CD14-positive monocyte (primary cell): ENCODE results near the gene PTEN. TPM values are rescaled to one million over a fixed set of nuclear protein-coding genes. Genes with fewer than 3 reads are reported as not detected.

Experiments used
- DNase-seq, 3 donors: peaks; one replicate each; pipeline ENCODE4 v3.0.0-alpha.2; 2011 to 2022
- H2AFZ ChIP-seq: 2 replicates; pipeline ENCODE4 v1.6.0; 2012; ENCODE audit warnings: mild to moderate bottlenecking, low read depth, low read length, inconsistent platforms; ENCODE audit not compliant: insufficient read depth, poor library complexity, severe bottlenecking
- H3K27ac ChIP-seq, 2 donors: 1 replicate in 1 of 2; 2 replicates in 1 of 2; pipeline ENCODE4 v1.5.1; 2012 to 2013; ENCODE audit warnings: low read length in 2 of 2, control low read depth in 1 of 2, inconsistent platforms in 1 of 2, low read depth in 1 of 2, mild to moderate bottlenecking in 1 of 2
- H3K27me3 ChIP-seq, 2 donors: one replicate each; pipeline versions ENCODE4 v1.6.0 to v1.6.1; 2011 to 2013; ENCODE audit warnings: low read length in 2 of 2; ENCODE audit not compliant: control insufficient read depth in 2 of 2, insufficient read depth in 2 of 2
- H3K36me3 ChIP-seq, 2 donors: replicated peaks in 1 of 2; 1 replicate in 1 of 2; 2 replicates in 1 of 2; pipeline versions ENCODE4 v1.5.1 to v1.6.1; 2012 to 2013; ENCODE audit warnings: low read length in 2 of 2, control low read depth in 1 of 2, inconsistent platforms in 1 of 2, mild to moderate bottlenecking in 1 of 2; ENCODE audit not compliant: insufficient read depth in 2 of 2, control insufficient read depth in 1 of 2
- H3K4me1 ChIP-seq, 2 donors: 1 replicate in 1 of 2; 2 replicates in 1 of 2; pipeline versions ENCODE4 v1.5.1 to v1.6.1; 2012 to 2013; ENCODE audit warnings: low read length in 2 of 2, control low read depth in 1 of 2, inconsistent platforms in 1 of 2, mild to moderate bottlenecking in 1 of 2, moderate library complexity in 1 of 2; ENCODE audit not compliant: insufficient read depth in 2 of 2, control insufficient read depth in 1 of 2
- H3K4me2 ChIP-seq: replicated peaks from 2 replicates; pipeline ENCODE3; 2012; ENCODE audit warnings: low read length, moderate library complexity, mild to moderate bottlenecking; ENCODE audit not compliant: poor library complexity, severe bottlenecking; ENCODE audit errors: extremely low read depth
- H3K4me3 ChIP-seq, 3 experiments: fragments of 200-600 bp in 1 of 3; sonication (generic) in 1 of 3; replicated peaks in 1 of 3; 1 replicate in 2 of 3; 2 replicates in 1 of 3; pipeline ENCODE4 v1.5.1; 2011 to 2013; ENCODE audit warnings: low read length in 3 of 3, mild to moderate bottlenecking in 3 of 3, control low read depth in 2 of 3, low read depth in 2 of 3, inconsistent platforms in 1 of 3, moderate library complexity in 1 of 3
- H3K79me2 ChIP-seq: 2 replicates; pipeline ENCODE4 v1.6.0; 2012; ENCODE audit warnings: mild to moderate bottlenecking, control low read depth, inconsistent platforms, low read length, moderate library complexity; ENCODE audit not compliant: insufficient read depth
- H3K9ac ChIP-seq: 2 replicates; pipeline ENCODE4 v1.6.0; 2017; ENCODE audit warnings: low read length, mild to moderate bottlenecking; ENCODE audit not compliant: insufficient read depth, poor library complexity, severe bottlenecking
- H3K9me3 ChIP-seq, 2 donors: replicated peaks in 1 of 2; 1 replicate in 1 of 2; 2 replicates in 1 of 2; pipeline versions ENCODE4 v1.5.1 to v1.6.1; 2012 to 2013; ENCODE audit warnings: low read length in 2 of 2, control low read depth in 1 of 2; ENCODE audit not compliant: control insufficient read depth in 1 of 2, insufficient read depth in 1 of 2
- H4K20me1 ChIP-seq: 2 replicates; pipeline ENCODE4 v1.6.0; 2012; ENCODE audit warnings: mild to moderate bottlenecking, low read length, control low read depth, moderate library complexity; ENCODE audit not compliant: insufficient read depth
- H3K27ac Mint-ChIP-seq, 7 donors: one replicate each; pipeline ENCODE4 v1.8.0; 2020; ENCODE audit warnings: mild to moderate bottlenecking in 7 of 7, mixed read lengths in 7 of 7, moderate library complexity in 6 of 7, inconsistent platforms in 2 of 7
- H3K27me3 Mint-ChIP-seq, 3 donors: one replicate each; pipeline ENCODE4 v1.8.0; 2021 to 2022; ENCODE audit warnings: low read depth in 3 of 3, mild to moderate bottlenecking in 3 of 3, mixed read lengths in 3 of 3, moderate library complexity in 3 of 3, inconsistent platforms in 1 of 3
- H3K36me3 Mint-ChIP-seq, 2 donors: one replicate each; pipeline ENCODE4 v1.8.0; 2020; ENCODE audit warnings: mixed read lengths in 2 of 2, inconsistent platforms in 1 of 2, mild to moderate bottlenecking in 1 of 2
- H3K4me1 Mint-ChIP-seq: one replicate; pipeline ENCODE4 v1.8.0; 2020; ENCODE audit warnings: mild to moderate bottlenecking, mixed read lengths
- H3K4me3 Mint-ChIP-seq, 2 donors: one replicate each; pipeline ENCODE4 v1.8.0; 2020; ENCODE audit warnings: mild to moderate bottlenecking in 2 of 2, mixed read lengths in 2 of 2, moderate library complexity in 1 of 2
- H3K9me3 Mint-ChIP-seq, 7 donors: one replicate each; pipeline ENCODE4 v1.8.0; 2020 to 2022; ENCODE audit warnings: mixed read lengths in 7 of 7, mild to moderate bottlenecking in 6 of 7, moderate library complexity in 6 of 7, inconsistent platforms in 2 of 7
- CTCF ChIP-seq: fragments of 200-600 bp; IDR thresholded peaks from one replicate; pipeline ENCODE4 v1.8.0; 2022; ENCODE audit warnings: antibody characterized with exemption, mild to moderate bottlenecking
- WGBS: methylation state at CpG from one replicate; pipeline ENCODE4 v1.1.5; 2013; ENCODE audit warnings: missing lambda C conversion rate; ENCODE audit not compliant: insufficient coverage; 5-methylcytosine and 5-hydroxymethylcytosine counted together
- intact Hi-C, 2 donors: fragments of 100-400 bp; cut with micrococcal nuclease; formaldehyde crosslinking; loops; one replicate each; pipeline versions ENCODE4 v1.15.0 to v1.15.1; 2023
- polyA plus RNA-seq, 3 donors: library from polyadenylated mRNA; depleted of rRNA in 1 of 3; unstranded in 2 of 3; stranded (reverse) in 1 of 3; fragments of 300-500 nt in 2 of 3; fragments of >200 nt in 1 of 3; fragmentation: Illumina TruSeq in 2 of 3; gene quantifications; 1 replicate in 2 of 3; 2 replicates in 1 of 3; pipeline ENCODE4 v1.2.3, GENCODE V29; 2012 to 2021

PTEN gene
- polyA plus RNA-seq, 3 donors: 30.5 to 57.6 (median 37.7) TPM

DNA sequence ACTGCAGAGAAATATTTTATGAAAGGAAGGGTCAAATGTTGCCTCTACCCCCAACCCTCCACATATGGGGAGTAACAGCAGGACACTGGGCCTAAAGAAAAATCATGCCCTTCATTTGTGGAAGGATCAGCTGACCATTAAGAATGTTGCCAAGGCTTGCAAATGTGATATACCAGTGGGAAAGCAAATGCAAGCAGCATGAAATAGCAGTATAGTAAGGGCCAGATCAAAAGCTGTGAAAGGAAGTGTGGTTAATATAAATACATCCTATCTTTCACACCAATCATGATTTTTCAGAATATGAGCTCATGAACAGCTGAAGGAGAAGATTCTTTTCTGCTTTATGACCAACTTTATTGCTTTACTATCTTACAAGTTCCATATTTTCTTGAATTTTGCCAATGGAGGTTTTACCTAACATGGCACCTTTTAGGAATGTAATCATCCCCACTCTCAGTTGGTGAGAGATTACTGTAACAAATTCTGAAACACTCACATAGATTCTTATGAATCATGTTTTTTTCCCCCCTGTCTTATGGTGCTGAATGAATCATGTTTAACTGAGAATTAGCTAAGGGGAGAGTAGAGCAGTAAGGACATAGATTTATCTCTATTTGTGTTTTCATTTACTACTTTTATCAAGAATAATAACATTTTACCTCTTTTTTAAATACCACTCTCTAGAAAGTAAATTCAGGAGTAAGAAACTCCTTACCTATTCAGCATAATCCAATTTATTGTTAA is 33.3 kb upstream of the PTEN start:
- Histone ChIP-seq H3K27ac (no peak overlapping the region), H3K27me3 (no peaks in the 10 kb centered on the region), H3K36me3 (no peaks in the 10 kb centered on the region), H2AFZ (no peak overlapping the region), H3K9ac (no peak overlapping the region), H3K4me3 (no peak overlapping the region), H3K79me2 (no peaks in the 10 kb centered on the region), H3K4me2 (no peak overlapping the region), H4K20me1 (no peaks in the 10 kb centered on the region), H3K4me1 (no peaks in the 10 kb centered on the region), H3K9me3 (no peaks in the 10 kb centered on the region)
- DNase-seq: no peak
- peaks cover 1 to 3% (median 2%) of the 10 kb centered on the region in 3 donors for H3K27me3 Mint-ChIP-seq
- no peak for TF ChIP-seq CTCF
- no peaks in the 10 kb centered on the region for H3K4me1 Mint-ChIP-seq
- peaks cover 0 to 6% (median 0%) of the 10 kb centered on the region in 7 donors for H3K9me3 Mint-ChIP-seq
- H3K36me3 Mint-ChIP-seq: no peaks in the 10 kb centered on the region
- no peak overlapping the region for H3K4me3 Mint-ChIP-seq
- intact Hi-C loops: no loop called here
- H3K27ac Mint-ChIP-seq: no peak overlapping the region

- TF ChIP-seq CTCF: no peak
- Mint-ChIP-seq H3K9me3 (no peaks in the 10 kb centered on the region), H3K36me3 (no peaks in the 10 kb centered on the region), H3K4me1 (peaks cover 6% of the 10 kb centered on the region), H3K27ac (peak overlapping the region in 1 of 7 donors; percentile 48), H3K4me3 (no peak overlapping the region), H3K27me3 (peaks cover 0 to 4% (median 2%) of the 10 kb centered on the region in 3 donors)
- Histone ChIP-seq H2AFZ (no peak overlapping the region), H4K20me1 (no peaks in the 10 kb centered on the region), H3K4me3 (no peak overlapping the region), H3K4me1 (peaks cover 0 to 3% of the 10 kb centered on the region in 2 donors), H3K9ac (no peak overlapping the region), H3K9me3 (no peaks in the 10 kb centered on the region), H3K36me3 (no peaks in the 10 kb centered on the region), H3K27me3 (no peaks in the 10 kb centered on the region), H3K79me2 (no peaks in the 10 kb centered on the region), H3K27ac (no peak overlapping the region), H3K4me2 (no peak overlapping the region)
- intact Hi-C loops: no loop called here
- WGBS: 90% methylated on average over 2 of the region's 4 CpGs
- no peak for DNase-seq
These were observed 27.3 kb upstream of the PTEN start for GRCh38 chr10:87836098-87836497.
